GM12875 (cell line): ENCODE results near the gene ZFP91.

Experiments used
- H3K4me3 ChIP-seq: one replicate; pipeline ENCODE4 v1.5.1; 2011; ENCODE audit warnings: low read depth, low read length, control low read depth
- CTCF ChIP-seq: IDR thresholded peaks from 2 replicates; pipeline ENCODE4 v1.5.1; 2011; ENCODE audit warnings: low read depth, mild to moderate bottlenecking, control low read depth, inconsistent platforms, low read length, moderate library complexity, borderline replicate concordance; ENCODE audit not compliant: insufficient read depth

Gene ZFP91

GRCh38 chr11:58629857-58630256 lies 51.0 kb downstream of the ZFP91 start:
- no peak overlapping the region for H3K4me3 ChIP-seq
- peak; percentile 57 for TF ChIP-seq CTCF

- H3K4me3 ChIP-seq, result no peak overlapping the region
- TF ChIP-seq CTCF, result no peak
Measured at GRCh38 chr11:58631378-58631777, 52.5 kb downstream of the ZFP91 start.

- no peak overlapping the region for H3K4me3 ChIP-seq
- no peak for TF ChIP-seq CTCF
Measured at GRCh38 chr11:58632510-58632909, 53.6 kb downstream of the ZFP91 start.

DNA sequence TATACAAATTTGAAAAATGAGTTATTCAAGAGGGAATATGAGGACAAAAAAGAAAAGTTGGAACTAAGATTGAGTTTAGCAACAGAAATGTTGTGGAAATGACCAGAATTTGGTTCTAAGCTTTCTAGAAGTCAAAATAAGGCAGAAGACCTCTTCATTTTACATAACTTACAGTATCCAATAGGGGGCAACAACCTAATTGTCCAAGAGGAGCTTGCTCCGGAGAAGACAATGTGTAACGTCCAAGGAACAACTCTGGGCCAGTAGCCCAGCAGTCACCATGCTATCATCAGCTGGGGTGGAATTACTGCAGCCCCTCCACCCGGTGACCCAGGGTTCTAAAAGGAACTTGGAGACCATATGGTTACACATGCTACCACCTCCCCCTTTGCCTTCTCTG lies 57.7 kb downstream of the ZFP91 start:
- TF ChIP-seq CTCF, result no peak

GRCh38 chr11:58637371-58637770 lies 58.5 kb downstream of the ZFP91 start:
- no peak overlapping the region for H3K4me3 ChIP-seq
- no peak for TF ChIP-seq CTCF

More for the DNA sequence above, 57.7 kb downstream of the ZFP91 start:
- no peak overlapping the region for H3K4me3 ChIP-seq

- H3K4me3 ChIP-seq, result no peak overlapping the region
- TF ChIP-seq CTCF, result no peak
Measured at GRCh38 chr11:58639103-58639502, 60.2 kb downstream of the ZFP91 start.

DNA sequence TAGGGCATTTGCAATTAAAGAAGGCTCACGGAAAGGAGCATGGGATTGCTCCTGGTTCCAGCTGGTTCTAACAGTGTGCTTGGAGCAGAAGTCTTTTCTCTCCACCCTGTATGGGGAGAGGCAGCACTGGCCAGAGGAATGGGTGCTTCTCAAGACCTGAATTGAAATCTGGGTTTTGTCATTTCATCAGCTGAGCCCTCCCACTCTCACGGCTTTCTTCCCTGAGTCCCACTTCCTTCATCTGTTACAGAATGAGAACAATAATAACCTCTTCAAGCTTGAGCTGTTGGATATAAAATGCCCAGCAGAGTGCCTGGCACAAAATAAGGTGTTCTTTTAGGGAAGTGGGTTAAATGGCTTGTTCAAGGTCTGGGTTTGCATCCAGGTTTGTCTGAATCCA lies 60.8 kb downstream of the ZFP91 start:
- H3K4me3 ChIP-seq, result no peak overlapping the region

More for the DNA sequence above, 60.8 kb downstream of the ZFP91 start:
- TF ChIP-seq CTCF, result no peak
